ENCODE results near the gene CADM3.

Gene CADM3

GRCh38 chr1:159208175-159208825 lies 36.9 kb downstream of the CADM3 start:
- DNase-seq, result no peak

- no peak for DNase-seq
These were observed 37.6 kb downstream of the CADM3 start for GRCh38 chr1:159209061-159209460.

- DNase-seq, result peak; percentile 34
These were observed 40.1 kb downstream of the CADM3 start for GRCh38 chr1:159211331-159212136.

DNA sequence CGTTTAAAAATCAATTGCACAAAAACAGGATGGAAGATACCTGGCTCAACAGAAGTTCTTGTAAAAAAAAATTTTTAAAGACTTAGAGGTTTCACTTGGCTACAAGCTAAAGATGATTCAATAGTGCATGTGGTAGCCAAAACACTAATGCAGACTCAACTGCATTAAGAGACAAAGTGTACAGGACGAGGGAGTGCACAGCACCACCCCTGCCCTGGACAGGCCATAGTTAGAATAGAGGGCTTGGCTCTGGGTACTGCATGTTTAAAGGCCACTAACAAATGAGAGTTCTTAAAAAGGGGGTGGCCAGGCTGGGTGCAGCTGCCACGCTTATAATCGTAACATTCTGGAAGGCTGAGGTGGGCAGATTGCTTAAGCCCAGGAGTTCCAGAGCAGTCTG lies 41.2 kb downstream of the CADM3 start:
- no peak for DNase-seq

- DNase-seq, result peak; percentile 40
These were observed 42.8 kb downstream of the CADM3 start for GRCh38 chr1:159214149-159214760.

DNA sequence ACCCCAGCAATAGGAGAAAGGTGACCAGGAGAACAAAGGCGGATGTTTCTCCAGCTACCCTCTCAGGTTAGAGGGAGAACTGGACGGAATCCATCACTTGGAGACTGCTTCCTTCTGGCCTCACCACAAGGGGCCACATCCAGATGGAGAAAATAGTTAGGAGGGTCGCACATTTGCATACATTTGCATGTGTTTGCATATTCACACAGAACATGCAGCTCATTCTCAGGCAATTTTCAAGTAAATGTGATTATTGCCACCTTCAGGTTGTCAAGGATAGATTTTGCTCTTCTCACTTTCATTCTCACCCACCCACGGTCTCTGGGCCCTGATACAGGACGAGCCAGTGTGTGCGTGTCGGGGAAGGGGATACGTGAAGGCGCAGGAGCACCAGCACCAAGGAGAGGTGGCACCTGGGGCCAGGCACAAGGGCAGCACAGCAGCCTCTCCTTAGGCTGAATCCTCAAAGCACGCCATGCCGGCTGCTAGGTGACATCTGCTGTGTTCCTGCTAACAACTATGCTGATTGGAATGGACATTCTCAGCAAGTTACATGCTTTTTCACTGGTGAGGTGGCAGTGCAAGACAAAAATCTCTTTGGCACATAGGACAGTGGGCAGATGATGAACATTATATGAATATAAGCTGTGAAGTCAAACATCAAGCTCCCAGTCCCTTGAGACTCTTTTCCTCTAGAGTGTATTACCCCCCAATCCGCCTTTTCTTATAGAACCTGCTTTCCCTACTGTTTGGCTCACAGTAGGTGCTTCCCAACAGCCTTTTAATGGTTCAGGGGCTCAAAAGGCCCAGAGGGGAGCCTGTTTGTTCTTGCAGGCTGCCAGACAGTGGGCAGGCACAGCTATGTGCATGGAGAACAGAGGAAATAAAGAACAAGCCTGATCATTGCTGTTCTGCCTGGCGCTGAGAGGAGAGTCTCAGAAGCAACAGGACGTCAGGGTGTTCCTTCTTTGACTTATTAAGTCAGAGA lies 47.5 kb downstream of the CADM3 start:
- DNase-seq, result no peak

- DNase-seq, result no peak
These were observed 50.9 kb downstream of the CADM3 start for GRCh38 chr1:159222075-159222865.

DNA sequence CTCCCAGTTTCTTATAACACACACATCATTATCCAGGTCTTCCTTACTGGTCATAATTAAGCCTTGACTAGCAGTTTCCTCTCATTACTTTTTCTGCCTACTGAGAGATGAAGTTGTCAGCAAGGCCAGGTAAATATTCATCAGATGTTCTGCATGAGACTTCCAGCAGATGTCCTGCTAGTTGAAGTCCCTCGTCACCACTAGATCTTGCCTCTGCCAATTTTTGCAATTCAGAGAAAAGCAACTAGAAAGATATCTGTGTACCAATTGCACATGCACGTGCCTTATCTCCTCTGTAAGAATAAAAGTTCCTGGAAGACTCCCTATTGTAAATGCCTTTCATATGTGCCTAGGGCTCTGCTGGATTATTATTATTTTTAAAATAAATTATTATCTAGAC lies 51.6 kb downstream of the CADM3 start:
- no peak for DNase-seq

- DNase-seq, result no peak
These were observed 57.1 kb downstream of the CADM3 start for GRCh38 chr1:159228554-159228953.

- no peak for DNase-seq
These were observed 58.0 kb downstream of the CADM3 start for GRCh38 chr1:159229260-159229885.

GRCh38 chr1:159229896-159230295 lies 58.5 kb downstream of the CADM3 start:
- DNase-seq, result no peak

DNA sequence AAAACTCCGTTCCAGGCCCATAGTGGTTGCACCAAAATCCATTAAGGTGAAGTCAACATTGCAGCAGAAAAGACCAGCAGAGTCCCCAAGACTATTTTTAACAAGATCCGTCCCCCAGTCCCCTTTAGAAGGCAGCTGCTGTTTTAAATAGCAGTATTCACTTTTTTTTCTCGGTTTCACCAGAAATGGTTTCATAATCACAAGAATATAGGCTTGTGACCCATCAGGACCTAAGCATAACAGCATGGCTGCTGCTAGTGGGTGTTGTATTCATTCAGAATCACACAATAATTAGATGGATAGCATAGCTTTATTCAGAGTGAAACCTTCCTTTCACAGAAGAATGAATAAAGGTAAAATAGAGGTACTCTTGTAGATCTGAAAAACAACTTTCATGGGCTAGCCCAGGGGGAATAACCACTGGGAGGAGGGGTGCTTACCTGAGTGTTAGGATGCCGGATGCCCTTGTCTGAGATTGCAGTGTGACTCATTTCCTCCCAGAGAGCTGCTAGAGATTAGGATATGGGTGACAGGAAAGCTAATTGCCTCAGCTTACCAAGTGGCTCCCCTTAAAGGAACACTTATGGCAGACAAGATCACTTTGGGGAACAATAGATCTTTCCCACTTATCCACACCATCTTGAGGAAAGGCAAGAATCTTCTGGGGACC lies 68.3 kb downstream of the CADM3 start:
- no peak for DNase-seq

- DNase-seq, result no peak
These were observed 75.9 kb downstream of the CADM3 start for GRCh38 chr1:159247266-159247665.

DNA sequence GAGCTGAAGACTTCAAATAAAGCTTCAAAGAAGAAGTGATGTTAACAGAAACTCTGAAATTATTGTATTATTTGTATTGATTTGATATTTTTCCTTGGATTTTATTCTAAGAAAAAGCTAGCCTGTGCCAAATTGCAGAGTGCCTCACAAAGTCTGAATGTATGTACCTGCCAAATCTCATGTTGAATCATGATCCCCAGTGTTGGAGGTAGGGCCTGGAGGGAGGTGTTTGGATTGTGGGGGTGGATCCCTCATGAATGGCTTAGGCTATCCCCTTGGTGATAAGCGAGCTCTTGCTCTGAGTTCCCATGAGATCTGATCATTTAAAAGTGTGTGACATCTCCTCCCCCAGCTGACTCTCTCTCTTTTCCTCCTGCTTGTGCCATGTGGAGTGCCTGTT lies 76.9 kb downstream of the CADM3 start:
- no peak for DNase-seq

DNA sequence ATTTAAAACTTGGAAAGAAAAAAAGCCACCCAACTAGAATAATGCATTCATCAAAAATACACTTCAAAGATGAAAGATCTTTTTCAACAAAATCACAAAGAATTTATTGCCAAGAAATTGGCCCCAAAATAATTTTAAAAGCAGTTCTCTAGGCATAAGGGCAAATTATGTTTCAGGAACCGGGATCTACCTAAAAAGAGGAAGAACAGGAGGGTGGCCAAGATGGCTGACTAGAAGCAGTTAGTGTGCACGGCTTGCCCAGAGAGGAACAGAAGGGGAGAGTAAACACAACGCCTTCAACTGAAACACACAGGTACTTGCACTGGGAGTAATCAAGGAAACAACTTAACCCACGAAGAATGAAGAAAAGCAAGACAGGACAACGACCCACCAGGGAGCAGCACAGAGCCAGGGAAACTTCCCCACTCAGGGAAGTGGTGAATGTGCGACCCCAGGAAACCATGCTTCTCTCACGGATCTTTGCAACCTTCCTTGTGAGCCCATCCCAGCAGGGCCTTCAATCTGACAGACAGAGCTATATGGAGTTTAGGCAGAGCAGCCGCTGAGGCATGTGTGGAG lies 79.3 kb downstream of the CADM3 start:
- no peak for DNase-seq
